Loucy (cell line): ENCODE data around the gene RBM15.

ENCODE experiments used
- H2AFZ ChIP-seq: fragments of 200-600 bp; sonication (generic); 2 replicates; pipeline ENCODE4 v1.6.0; 2016; ENCODE audit warnings: antibody characterized with exemption, mild to moderate bottlenecking, low read length, moderate library complexity
- H3F3A ChIP-seq: fragments of 200-600 bp; 2 replicates; pipeline ENCODE4 v1.6.0; 2016; ENCODE audit warnings: antibody characterized with exemption, low read depth, mild to moderate bottlenecking
- H3K27me3 ChIP-seq: fragments of 200-600 bp; sonication (generic); 2 replicates; pipeline ENCODE4 v1.6.1; 2014; ENCODE audit warnings: low read length, mild to moderate bottlenecking; ENCODE audit not compliant: insufficient read depth, poor library complexity, severe bottlenecking
- H3K36me3 ChIP-seq: fragments of 200-600 bp; sonication (generic); 2 replicates; pipeline ENCODE4 v1.6.1; 2016; ENCODE audit warnings: low read length; ENCODE audit not compliant: insufficient read depth
- H3K4me1 ChIP-seq: fragments of 200-600 bp; sonication (generic); 2 replicates; pipeline ENCODE4 v1.5.1; 2014; ENCODE audit warnings: low read length, mild to moderate bottlenecking; ENCODE audit not compliant: insufficient read depth, poor library complexity, severe bottlenecking
- H3K4me2 ChIP-seq: fragments of 200-600 bp; sonication (generic); 2 replicates; pipeline ENCODE4 v1.6.0; 2014; ENCODE audit warnings: antibody characterized with exemption, low read length, low read depth, mild to moderate bottlenecking; ENCODE audit not compliant: poor library complexity, severe bottlenecking
- H3K4me3 ChIP-seq: fragments of 200-600 bp; sonication (generic); 2 replicates; pipeline ENCODE4 v1.5.1; 2014; ENCODE audit warnings: low read length, mild to moderate bottlenecking, mixed read lengths; ENCODE audit not compliant: poor library complexity, severe bottlenecking
- H3K79me2 ChIP-seq: fragments of 200-600 bp; sonication (generic); 2 replicates; pipeline ENCODE4 v1.6.1; 2014; ENCODE audit warnings: low read length; ENCODE audit not compliant: insufficient read depth
- H3K9ac ChIP-seq: fragments of 200-600 bp; sonication (generic); 2 replicates; pipeline ENCODE4 v1.6.0; 2014; ENCODE audit warnings: mild to moderate bottlenecking, low read depth, low read length, moderate library complexity; ENCODE audit not compliant: poor library complexity, severe bottlenecking
- H3K9me2 ChIP-seq: fragments of 200-600 bp; sonication (generic); replicated peaks from 2 replicates; pipeline ENCODE4 v1.6.1; 2016; ENCODE audit warnings: low read depth, low read length, mixed read lengths
- H3K9me3 ChIP-seq: fragments of 200-600 bp; sonication (generic); 2 replicates; pipeline ENCODE4 v1.6.1; 2014; ENCODE audit warnings: mild to moderate bottlenecking, antibody characterized with exemption, low read length, low read depth; ENCODE audit not compliant: insufficient read depth
- H4K20me1 ChIP-seq: fragments of 200-600 bp; sonication (generic); 2 replicates; pipeline ENCODE4 v1.6.0; 2014; ENCODE audit warnings: antibody characterized with exemption, low read length, mild to moderate bottlenecking; ENCODE audit not compliant: insufficient read depth, poor library complexity, severe bottlenecking
- EZH2phosphoT487 ChIP-seq: fragments of 200-600 bp; IDR thresholded peaks from 2 replicates; pipeline ENCODE4 v1.6.1; 2018; ENCODE audit warnings: antibody characterized with exemption, mild to moderate bottlenecking, moderate library complexity, borderline replicate concordance
- TF ChIP-seq, protein P1 (sequence below): fragments of 200-600 bp; sonication (generic); conservative IDR thresholded peaks from 2 replicates; pipeline ENCODE4 v1.5.1; 2014; ENCODE audit warnings: mild to moderate bottlenecking, antibody characterized with exemption, low read length

The RBM15 gene

DNA sequence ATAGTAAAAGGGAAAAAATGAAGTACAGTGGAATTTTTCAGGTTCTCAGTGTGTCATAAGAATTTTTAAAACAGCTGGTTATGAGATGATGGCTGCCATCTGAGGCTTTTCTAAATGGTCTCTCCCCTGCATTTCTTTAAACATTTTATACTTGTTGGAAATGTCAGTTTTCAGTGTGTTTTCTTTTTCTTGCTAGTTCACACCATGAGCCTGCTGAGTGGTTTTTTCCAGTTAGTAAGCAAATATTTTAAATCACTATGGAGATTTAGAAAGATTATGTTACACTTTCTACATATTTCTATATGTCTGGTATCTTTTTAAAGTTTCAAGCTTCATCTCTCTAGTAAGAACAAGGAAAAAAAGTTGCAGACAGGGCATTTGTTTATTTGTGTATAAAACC lies 9.6 kb downstream of the RBM15 start:
- Histone ChIP-seq H2AFZ (no peak overlapping the region), H3K79me2 (peaks cover 100% of the 10 kb centered on the region), H3K4me2 (peak overlapping the region; percentile 95), H3K27me3 (no peaks in the 10 kb centered on the region), H3K9ac (peak overlapping the region; percentile 59), H3K9me3 (no peaks in the 10 kb centered on the region), H3K4me1 (peaks cover 83% of the 10 kb centered on the region), H3K9me2 (no peaks in the 10 kb centered on the region), H3K36me3 (peaks cover 46% of the 10 kb centered on the region; the same call in 1 of the 2 replicates), H3F3A (no peaks in the 10 kb centered on the region), H4K20me1 (peaks cover 97% of the 10 kb centered on the region), H3K4me3 (peak overlapping the region; percentile 83)
- no peak for TF ChIP-seq EZH2phosphoT487
- TF ChIP-seq, protein P1, sequence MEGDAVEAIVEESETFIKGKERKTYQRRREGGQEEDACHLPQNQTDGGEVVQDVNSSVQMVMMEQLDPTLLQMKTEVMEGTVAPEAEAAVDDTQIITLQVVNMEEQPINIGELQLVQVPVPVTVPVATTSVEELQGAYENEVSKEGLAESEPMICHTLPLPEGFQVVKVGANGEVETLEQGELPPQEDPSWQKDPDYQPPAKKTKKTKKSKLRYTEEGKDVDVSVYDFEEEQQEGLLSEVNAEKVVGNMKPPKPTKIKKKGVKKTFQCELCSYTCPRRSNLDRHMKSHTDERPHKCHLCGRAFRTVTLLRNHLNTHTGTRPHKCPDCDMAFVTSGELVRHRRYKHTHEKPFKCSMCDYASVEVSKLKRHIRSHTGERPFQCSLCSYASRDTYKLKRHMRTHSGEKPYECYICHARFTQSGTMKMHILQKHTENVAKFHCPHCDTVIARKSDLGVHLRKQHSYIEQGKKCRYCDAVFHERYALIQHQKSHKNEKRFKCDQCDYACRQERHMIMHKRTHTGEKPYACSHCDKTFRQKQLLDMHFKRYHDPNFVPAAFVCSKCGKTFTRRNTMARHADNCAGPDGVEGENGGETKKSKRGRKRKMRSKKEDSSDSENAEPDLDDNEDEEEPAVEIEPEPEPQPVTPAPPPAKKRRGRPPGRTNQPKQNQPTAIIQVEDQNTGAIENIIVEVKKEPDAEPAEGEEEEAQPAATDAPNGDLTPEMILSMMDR = no peak

DNA sequence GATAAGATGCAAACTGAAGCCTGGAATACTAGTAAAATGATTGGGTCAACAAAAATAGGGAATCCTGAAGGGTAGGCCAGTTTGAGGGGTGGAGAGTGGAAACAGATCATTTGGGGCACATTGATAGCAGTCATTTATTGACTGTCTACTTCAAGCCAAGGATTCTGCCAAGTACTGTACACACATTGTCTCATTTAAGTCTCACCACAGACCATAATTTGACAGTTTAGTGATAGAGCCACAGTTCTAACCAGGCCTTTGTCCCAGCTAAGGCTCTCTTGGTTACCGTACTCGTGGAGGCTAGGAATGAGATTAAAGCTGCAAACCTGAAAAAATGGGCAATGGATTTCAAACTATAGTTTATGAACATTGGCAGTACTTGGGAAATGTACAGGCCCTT lies 11.2 kb downstream of the RBM15 start:
- no peak overlapping the region for H2AFZ ChIP-seq
- peak overlapping the region; percentile 83 for H3K4me3 ChIP-seq
- TF ChIP-seq EZH2phosphoT487 = no peak
- TF ChIP-seq, protein P1 = no peak
- H3K4me1 ChIP-seq = peaks cover 73% of the 10 kb centered on the region
- H3K9me3 ChIP-seq = no peaks in the 10 kb centered on the region
- peaks cover 100% of the 10 kb centered on the region for H3K79me2 ChIP-seq
- H3K9ac ChIP-seq = peak overlapping the region; percentile 55
- H3K27me3 ChIP-seq = no peaks in the 10 kb centered on the region
- peaks cover 93% of the 10 kb centered on the region for H4K20me1 ChIP-seq
- H3F3A ChIP-seq = no peaks in the 10 kb centered on the region
- no peaks in the 10 kb centered on the region for H3K9me2 ChIP-seq
- H3K4me2 ChIP-seq = peak overlapping the region; percentile 95
- H3K36me3 ChIP-seq = peaks cover 32% of the 10 kb centered on the region; the same call in 1 of the 2 replicates

DNA sequence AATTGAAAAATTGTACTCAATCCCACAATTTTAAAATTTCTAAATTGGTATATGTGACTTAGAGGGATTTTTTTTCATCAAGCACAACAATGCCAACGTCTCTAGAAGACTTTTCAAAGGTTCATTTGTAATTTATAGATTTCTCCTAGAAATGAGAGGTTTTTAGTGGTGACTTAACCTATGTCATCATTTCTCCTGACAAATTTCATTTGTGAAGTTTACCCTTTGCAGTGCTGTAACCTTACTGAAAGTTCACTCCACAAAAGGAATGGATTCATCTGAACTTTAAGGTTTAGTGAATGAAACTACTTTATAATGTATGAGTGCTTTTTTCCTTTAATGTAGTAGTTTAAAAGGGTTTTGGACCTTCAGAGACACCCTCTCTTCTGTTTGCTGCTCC lies 16.1 kb downstream of the RBM15 start:
- no peak overlapping the region for H2AFZ ChIP-seq
- peaks cover 89% of the 10 kb centered on the region for H4K20me1 ChIP-seq
- H3K4me2 ChIP-seq = peak overlapping the region; percentile 68
- peaks cover 43% of the 10 kb centered on the region for H3K4me1 ChIP-seq
- H3K9me3 ChIP-seq = no peaks in the 10 kb centered on the region
- no peak overlapping the region for H3K9ac ChIP-seq
- no peak for TF ChIP-seq EZH2phosphoT487
- TF ChIP-seq, protein P1 = no peak
- H3K79me2 ChIP-seq = peaks cover 100% of the 10 kb centered on the region
- no peaks in the 10 kb centered on the region for H3F3A ChIP-seq
- no peaks in the 10 kb centered on the region for H3K9me2 ChIP-seq
- peak overlapping the region; percentile 29 for H3K4me3 ChIP-seq
- peaks cover 30% of the 10 kb centered on the region for H3K36me3 ChIP-seq
- no peaks in the 10 kb centered on the region for H3K27me3 ChIP-seq
